Mucosa of descending colon (tissue), 3 donors: Measurements from ENCODE around the gene EHHADH. TPM values are rescaled to one million over a fixed set of nuclear protein-coding genes. Genes with fewer than 3 reads are reported as not detected.

Experiments used
- ATAC-seq: fragments of 200-7000 bp; cut with Tn5 transposase; one replicate; pipeline ENCODE4 v1.9.1; 2020; ENCODE audit warnings: mild to moderate bottlenecking, moderate library complexity
- DNase-seq, 3 donors: peaks; one replicate each; pipeline ENCODE4 v3.0.0-alpha.2; 2020
- H3K36me3 ChIP-seq: fragments of 200-600 bp; one replicate; pipeline ENCODE4 v1.8.0; 2021; ENCODE audit warnings: low read depth, mild to moderate bottlenecking
- H3K4me1 ChIP-seq: fragments of 200-600 bp; one replicate; pipeline ENCODE4 v1.8.0; 2021; ENCODE audit warnings: low read depth, mild to moderate bottlenecking
- H3K4me3 ChIP-seq: fragments of 200-600 bp; one replicate; pipeline ENCODE4 v1.8.0; 2021; ENCODE audit warnings: mild to moderate bottlenecking
- H3K9me3 ChIP-seq: fragments of 200-600 bp; one replicate; pipeline ENCODE4 v1.8.0; 2021; ENCODE audit warnings: mild to moderate bottlenecking
- intact Hi-C, 2 donors: fragments of 100-400 bp; cut with DNase I in 1 of 2; cut with micrococcal nuclease in 1 of 2; formaldehyde crosslinking; loops; one replicate each; pipeline versions ENCODE4 v1.11.0 to v1.11.1; 2022; cut with DNase I, micrococcal nuclease
- total RNA-seq, 3 donors: library from RNA; stranded (reverse); fragmentation: NEBNext Ultra II Directional in 2 of 3; extraction: Animal tissue kit (Norgen Biotek cat#: 25700) in 2 of 3; gene quantifications; one replicate each; pipeline versions ENCODE4 v1.2.1 to v1.2.4, GENCODE V29; 2021 to 2023
- TF ChIP-seq, protein P1 (sequence below): fragments of 200-600 bp; IDR thresholded peaks from one replicate; pipeline ENCODE4 v1.8.0; 2022; ENCODE audit warnings: antibody characterized with exemption, mild to moderate bottlenecking
- donor health status: DM: no; HTN: no; CAD: no; lungs with moderate emphysema.
- donor health status: DM: no; HTN: no; CAD: no.
- donor health status: DM: no; HTN: yes; CAD: no.

EHHADH gene
- total RNA-seq, 3 donors from 2014 or later, result 18.3 to 33.2 (median 29.0) TPM

DNA sequence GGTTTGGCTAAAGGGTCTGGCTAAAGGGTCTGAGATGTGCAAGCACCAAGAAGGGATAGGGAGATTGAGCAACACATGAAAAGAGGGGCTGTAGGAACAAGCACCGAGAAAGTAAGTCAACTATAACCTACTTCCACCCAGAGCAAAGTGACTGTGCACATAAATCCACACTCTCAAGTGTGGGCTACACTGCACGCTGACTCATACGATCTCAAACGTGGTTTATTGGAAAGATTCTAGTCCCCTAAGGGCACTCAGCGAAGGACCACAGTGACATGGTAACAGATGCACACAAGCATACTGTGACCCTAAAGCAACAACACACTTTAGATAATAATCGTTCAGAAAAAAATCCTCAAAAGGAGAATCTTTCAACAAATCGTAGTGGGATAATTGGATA lies 48.0 kb downstream of the EHHADH start:
- TF ChIP-seq, protein P1, sequence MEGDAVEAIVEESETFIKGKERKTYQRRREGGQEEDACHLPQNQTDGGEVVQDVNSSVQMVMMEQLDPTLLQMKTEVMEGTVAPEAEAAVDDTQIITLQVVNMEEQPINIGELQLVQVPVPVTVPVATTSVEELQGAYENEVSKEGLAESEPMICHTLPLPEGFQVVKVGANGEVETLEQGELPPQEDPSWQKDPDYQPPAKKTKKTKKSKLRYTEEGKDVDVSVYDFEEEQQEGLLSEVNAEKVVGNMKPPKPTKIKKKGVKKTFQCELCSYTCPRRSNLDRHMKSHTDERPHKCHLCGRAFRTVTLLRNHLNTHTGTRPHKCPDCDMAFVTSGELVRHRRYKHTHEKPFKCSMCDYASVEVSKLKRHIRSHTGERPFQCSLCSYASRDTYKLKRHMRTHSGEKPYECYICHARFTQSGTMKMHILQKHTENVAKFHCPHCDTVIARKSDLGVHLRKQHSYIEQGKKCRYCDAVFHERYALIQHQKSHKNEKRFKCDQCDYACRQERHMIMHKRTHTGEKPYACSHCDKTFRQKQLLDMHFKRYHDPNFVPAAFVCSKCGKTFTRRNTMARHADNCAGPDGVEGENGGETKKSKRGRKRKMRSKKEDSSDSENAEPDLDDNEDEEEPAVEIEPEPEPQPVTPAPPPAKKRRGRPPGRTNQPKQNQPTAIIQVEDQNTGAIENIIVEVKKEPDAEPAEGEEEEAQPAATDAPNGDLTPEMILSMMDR, result no peak
- no peaks in the 10 kb centered on the region for H3K4me1 ChIP-seq
- no peaks in the 10 kb centered on the region for H3K36me3 ChIP-seq
- ATAC-seq (no peak), DNase-seq (no peak)
- intact Hi-C loops, result no loop called here
- no peaks in the 10 kb centered on the region for H3K9me3 ChIP-seq
- H3K4me3 ChIP-seq, result no peak overlapping the region

DNA sequence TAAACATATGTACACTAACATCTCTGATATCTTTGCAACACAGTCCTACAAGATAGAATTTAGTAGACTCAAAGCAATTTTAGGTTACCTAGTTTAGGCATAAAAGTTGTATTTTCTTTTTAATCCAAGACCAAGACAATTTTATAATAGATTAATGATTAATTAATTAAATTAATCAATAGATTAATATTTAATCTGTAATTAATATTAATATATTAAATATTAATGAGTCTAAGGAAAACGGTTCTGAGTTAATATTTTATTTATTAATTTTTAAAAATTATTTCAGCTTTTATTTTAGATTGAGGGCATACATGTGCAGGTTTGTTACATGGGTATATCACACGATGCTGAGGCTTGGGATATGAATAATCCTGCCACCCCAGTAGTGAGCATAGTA lies 49.0 kb downstream of the EHHADH start:
- ATAC-seq (no peak), DNase-seq (no peak)
- no peak overlapping the region for H3K4me3 ChIP-seq
- TF ChIP-seq, protein P1, result no peak
- H3K36me3 ChIP-seq, result no peaks in the 10 kb centered on the region
- intact Hi-C loops, result no loop called here
- no peaks in the 10 kb centered on the region for H3K4me1 ChIP-seq
- H3K9me3 ChIP-seq, result no peaks in the 10 kb centered on the region

GRCh38 chr3:185200639-185201038 lies 53.2 kb downstream of the EHHADH start:
- intact Hi-C loops, result no loop called here
- no peaks in the 10 kb centered on the region for H3K36me3 ChIP-seq
- H3K9me3 ChIP-seq, result no peaks in the 10 kb centered on the region
- DNase-seq (no peak), ATAC-seq (no peak)
- H3K4me3 ChIP-seq, result no peak overlapping the region
- no peaks in the 10 kb centered on the region for H3K4me1 ChIP-seq
- TF ChIP-seq, protein P1, result no peak

GRCh38 chr3:185199671-185200070 lies 54.2 kb downstream of the EHHADH start:
- intact Hi-C loops, result no loop called here
- H3K4me1 ChIP-seq, result no peaks in the 10 kb centered on the region
- TF ChIP-seq, protein P1, result no peak
- no peak for DNase-seq
- no peak for ATAC-seq
- no peaks in the 10 kb centered on the region for H3K9me3 ChIP-seq
- H3K4me3 ChIP-seq, result no peak overlapping the region
- no peaks in the 10 kb centered on the region for H3K36me3 ChIP-seq

DNA sequence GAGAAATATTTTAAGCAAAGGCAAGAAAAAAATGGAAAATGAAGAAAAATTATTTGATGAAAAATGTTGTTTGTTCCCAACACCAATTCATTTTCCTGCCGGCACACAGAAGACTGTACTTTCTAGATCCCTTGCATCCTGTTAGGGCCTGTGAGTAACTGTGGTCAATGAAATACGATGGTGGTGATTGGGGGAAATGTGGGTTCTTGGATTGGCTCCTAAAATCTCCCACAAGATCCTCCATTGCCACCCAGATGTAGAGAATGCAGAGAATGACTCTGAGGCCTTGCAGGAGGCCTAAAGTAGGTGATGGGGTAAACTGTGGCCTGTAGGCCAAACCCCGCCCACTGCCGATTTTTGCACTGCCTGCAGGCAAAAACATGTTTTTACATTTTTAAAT lies 54.6 kb downstream of the EHHADH start:
- TF ChIP-seq, protein P1, result no peak
- no peak for ATAC-seq
- no peaks in the 10 kb centered on the region for H3K9me3 ChIP-seq
- intact Hi-C loops, result no loop called here
- H3K4me1 ChIP-seq, result no peaks in the 10 kb centered on the region
- no peaks in the 10 kb centered on the region for H3K36me3 ChIP-seq
- DNase-seq, result no peak
- H3K4me3 ChIP-seq, result no peak overlapping the region

GRCh38 chr3:185197068-185197467 lies 56.8 kb downstream of the EHHADH start:
- Histone ChIP-seq H3K9me3 (no peaks in the 10 kb centered on the region), H3K4me1 (no peaks in the 10 kb centered on the region), H3K36me3 (no peaks in the 10 kb centered on the region), H3K4me3 (no peak overlapping the region)
- intact Hi-C loops, result no loop called here
- TF ChIP-seq, protein P1, result no peak
- ATAC-seq, result no peak
- no peak for DNase-seq
